H1 (cell line): ENCODE results near the gene WNK2. TPM values are rescaled to one million over a fixed set of nuclear protein-coding genes. Genes with fewer than 3 reads are reported as not detected.

Source experiments
- CTCF ChIA-PET: fragments of 300-600 bp; sonication (Branson Sonifier 250); formaldehyde crosslinking; loops from one replicate; lab custom pipeline; 2021; ENCODE audit not compliant: partially characterized antibody; lab: Charles Lee
- POLR2A ChIA-PET: fragments of 300-600 bp; sonication (Branson Sonifier 250); formaldehyde crosslinking; loops from one replicate; lab custom pipeline; 2021; ENCODE audit warnings: inconsistent platforms; ENCODE audit not compliant: partially characterized antibody; lab: Charles Lee
- DNase-seq, 2 experiments: peaks; one replicate each; pipeline versions ENCODE4 v3.0.0 to v3.0.0-alpha.2; 2010 to 2022; ENCODE audit warnings: low spot score in 2 of 2, low read depth in 1 of 2, mixed read lengths in 1 of 2
- FAIRE-seq: peaks from 2 replicates; lab custom pipeline; 2011; peaks lifted over from hg19 to GRCh38; lab: Jason Lieb, UNC
- H2AFZ ChIP-seq: 2 replicates; pipeline ENCODE4 v1.8.1; 2012; ENCODE audit warnings: low read length, inconsistent platforms
- H2AK5ac ChIP-seq: 2 replicates; pipeline ENCODE4 v1.6.1; 2013; ENCODE audit warnings: low read depth, low read length
- H2BK120ac ChIP-seq: replicated peaks from 2 replicates; pipeline ENCODE3; 2013; ENCODE audit warnings: low read depth, low read length, inconsistent platforms
- H2BK12ac ChIP-seq: 2 replicates; pipeline ENCODE4 v1.6.1; 2013; ENCODE audit warnings: low read depth, low read length
- H2BK15ac ChIP-seq: 2 replicates; pipeline ENCODE4 v1.6.1; 2013; ENCODE audit warnings: low read length
- H2BK20ac ChIP-seq: 2 replicates; pipeline ENCODE4 v1.6.1; 2013; ENCODE audit warnings: low read length
- H2BK5ac ChIP-seq: 2 replicates; pipeline ENCODE4 v1.6.1; 2013; ENCODE audit warnings: low read depth, low read length
- H3K14ac ChIP-seq: 2 replicates; pipeline ENCODE4 v1.6.1; 2013; ENCODE audit warnings: inconsistent platforms; ENCODE audit not compliant: insufficient read length
- H3K18ac ChIP-seq: 2 replicates; pipeline ENCODE4 v1.6.1; 2013; ENCODE audit warnings: low read length; ENCODE audit errors: extremely low read depth
- H3K23ac ChIP-seq: 2 replicates; pipeline ENCODE4 v1.6.1; 2013; ENCODE audit warnings: inconsistent platforms; ENCODE audit not compliant: insufficient read length
- H3K23me2 ChIP-seq: 2 replicates; pipeline ENCODE4 v1.6.1; 2013; ENCODE audit warnings: low read depth, low read length
- H3K27ac ChIP-seq: 2 replicates; pipeline ENCODE4 v1.6.1; 2011; ENCODE audit warnings: low read depth, low read length, inconsistent platforms
- H3K27me3 ChIP-seq, 4 experiments: replicated peaks in 1 of 4; 1 replicate in 1 of 4; 2 replicates in 3 of 4; pipeline versions ENCODE4 v1.6.1 to v1.8.1; 2011 to 2013; ENCODE audit warnings: low read length in 3 of 4, mild to moderate bottlenecking in 3 of 4, inconsistent platforms in 2 of 4, mixed read lengths in 2 of 4, moderate library complexity in 1 of 4; ENCODE audit not compliant: control insufficient read depth in 3 of 4, insufficient read depth in 3 of 4; ENCODE audit errors: extremely low read depth in 1 of 4
- H3K36me3 ChIP-seq, 4 experiments: 2 replicates each; pipeline versions ENCODE4 v1.6.1 to v1.8.1; 2011 to 2013; ENCODE audit warnings: mild to moderate bottlenecking in 4 of 4, low read length in 3 of 4, moderate library complexity in 2 of 4, control low read depth in 1 of 4, inconsistent platforms in 1 of 4; ENCODE audit not compliant: insufficient read depth in 4 of 4, control insufficient read depth in 2 of 4
- H3K4ac ChIP-seq: replicated peaks from 2 replicates; pipeline ENCODE3; 2013; ENCODE audit warnings: low read length, low read depth, mixed read lengths, inconsistent platforms; ENCODE audit not compliant: insufficient read length
- H3K4me1 ChIP-seq, 4 experiments: replicated peaks in 1 of 4; 1 replicate in 1 of 4; 2 replicates in 3 of 4; pipeline versions ENCODE4 v1.6.1 to v1.8.1; 2011 to 2013; ENCODE audit warnings: low read length in 3 of 4, inconsistent platforms in 2 of 4, mixed read lengths in 1 of 4; ENCODE audit not compliant: insufficient read depth in 4 of 4, control insufficient read depth in 3 of 4
- H3K4me2 ChIP-seq, 2 experiments: 2 replicates each; pipeline versions ENCODE4 v1.6.1 to v1.8.1; 2011 to 2013; ENCODE audit warnings: low read depth in 2 of 2, low read length in 2 of 2, control low read depth in 1 of 2, inconsistent platforms in 1 of 2, mild to moderate bottlenecking in 1 of 2; ENCODE audit not compliant: insufficient read depth in 1 of 2
- H3K4me3 ChIP-seq, 4 experiments: fragments of 200-600, 300-600 bp in 1 of 4; sonication (generic), shearing (Covaris generic), sonication (Bioruptor Twin) in 1 of 4; 2 replicates each; pipeline versions ENCODE4 v1.5.1 to v1.8.1; 2011 to 2016; ENCODE audit warnings: low read length in 4 of 4, low read depth in 3 of 4, control low read depth in 2 of 4, inconsistent platforms in 2 of 4, mild to moderate bottlenecking in 2 of 4, mixed read lengths in 1 of 4, moderate library complexity in 1 of 4; ENCODE audit not compliant: insufficient read depth in 2 of 4; ENCODE audit errors: extremely low read depth in 1 of 4
- H3K56ac ChIP-seq: replicated peaks from 2 replicates; pipeline ENCODE3; 2013; ENCODE audit warnings: low read depth, mild to moderate bottlenecking, mixed read lengths, low read length, inconsistent platforms; ENCODE audit not compliant: insufficient read length
- H3K79me1 ChIP-seq: 2 replicates; pipeline ENCODE4 v1.6.1; 2013; ENCODE audit warnings: low read depth, low read length, control low read depth
- H3K79me2 ChIP-seq, 2 experiments: 2 replicates each; pipeline versions ENCODE4 v1.6.1 to v1.8.1; 2012 to 2013; ENCODE audit warnings: low read length in 2 of 2, mild to moderate bottlenecking in 2 of 2, inconsistent platforms in 1 of 2; ENCODE audit not compliant: insufficient read depth in 2 of 2, control insufficient read depth in 1 of 2
- H3K9ac ChIP-seq, 4 experiments: replicated peaks in 1 of 4; 1 replicate in 1 of 4; 2 replicates in 3 of 4; pipeline versions ENCODE4 v1.6.1 to v1.8.1; 2011 to 2013; ENCODE audit warnings: low read depth in 3 of 4, low read length in 3 of 4, control low read depth in 2 of 4, mild to moderate bottlenecking in 2 of 4, moderate library complexity in 2 of 4, inconsistent platforms in 1 of 4; ENCODE audit errors: extremely low read depth in 1 of 4
- H3K9me3 ChIP-seq, 2 experiments: 2 replicates each; pipeline versions ENCODE4 v1.6.1 to v1.8.1; 2012 to 2013; ENCODE audit warnings: mild to moderate bottlenecking in 2 of 2, moderate library complexity in 2 of 2, control low read depth in 1 of 2, inconsistent platforms in 1 of 2, low read depth in 1 of 2, low read length in 1 of 2, mixed read lengths in 1 of 2; ENCODE audit not compliant: insufficient read depth in 2 of 2
- H4K20me1 ChIP-seq, 2 experiments: replicated peaks in 1 of 2; 2 replicates each; pipeline versions ENCODE3 to v1.8.1; 2011 to 2013; ENCODE audit warnings: inconsistent platforms in 2 of 2, low read length in 2 of 2, mild to moderate bottlenecking in 1 of 2; ENCODE audit not compliant: insufficient read depth in 2 of 2, control insufficient read depth in 1 of 2
- H4K5ac ChIP-seq: 2 replicates; pipeline ENCODE4 v1.6.1; 2013; ENCODE audit warnings: low read length, low read depth, mixed read lengths, inconsistent platforms; ENCODE audit not compliant: insufficient read length
- H4K8ac ChIP-seq: 2 replicates; pipeline ENCODE4 v1.8.0; 2013; ENCODE audit warnings: mild to moderate bottlenecking, moderate library complexity, low read length, inconsistent platforms; ENCODE audit not compliant: insufficient read depth; ENCODE audit errors: extremely low read depth
- H4K91ac ChIP-seq: replicated peaks from 2 replicates; pipeline ENCODE3; 2013; ENCODE audit warnings: low read length, mixed read lengths, inconsistent platforms; ENCODE audit not compliant: insufficient read length
- ASH2L ChIP-seq: fragments of 200-600, 300-600 bp; sonication (generic); IDR thresholded peaks from one replicate; pipeline ENCODE4 v1.7.1; 2017; ENCODE audit warnings: low read length
- BCL11A ChIP-seq, 2 experiments: IDR thresholded peaks; one replicate each; pipeline ENCODE4 v1.6.1; 2011; ENCODE audit warnings: low read depth in 2 of 2, low read length in 2 of 2, mild to moderate bottlenecking in 2 of 2
- MAFK ChIP-seq: IDR thresholded peaks from 2 replicates; pipeline ENCODE4 v1.6.1; 2012; ENCODE audit warnings: low read depth, mild to moderate bottlenecking, improper control_type of control experiment, low read length
- POLR2A ChIP-seq, 2 experiments: IDR thresholded peaks; 1 replicate in 1 of 2; 2 replicates in 1 of 2; pipeline ENCODE4 v1.6.1; 2011; ENCODE audit warnings: low read depth in 2 of 2, low read length in 2 of 2, mild to moderate bottlenecking in 2 of 2; ENCODE audit errors: control extremely low read depth in 1 of 2
- RNF2 ChIP-seq: fragments of 200-900, 300-1000 bp; sonication (generic); IDR thresholded peaks from 2 replicates; pipeline ENCODE4 v1.7.1; 2016; ENCODE audit warnings: borderline replicate concordance, low read depth, mild to moderate bottlenecking, antibody characterized with exemption, low read length; ENCODE audit not compliant: poor library complexity, severe bottlenecking; ENCODE audit errors: missing control alignments
- SRF ChIP-seq: IDR thresholded peaks from 2 replicates; pipeline ENCODE4 v1.6.1; 2011; ENCODE audit warnings: mild to moderate bottlenecking, low read depth, low read length, moderate library complexity
- ZNF274 ChIP-seq: IDR thresholded peaks from 2 replicates; pipeline ENCODE4 v1.7.0; 2012; ENCODE audit warnings: low read length, borderline replicate concordance; ENCODE audit errors: extremely low read depth
- WGBS, 2 experiments: shearing (Covaris generic) in 1 of 2; methylation state at CpG; one replicate each; pipeline versions ENCODE4 v1.1.6 to v1.1.7; 2013 to 2015; ENCODE audit warnings: low lambda C conversion rate in 2 of 2, mixed read lengths in 2 of 2, inconsistent platforms in 1 of 2, low coverage in 1 of 2, missing lambda C conversion rate in 1 of 2; ENCODE audit not compliant: insufficient replicate concordance in 2 of 2, insufficient coverage in 1 of 2, insufficient read length in 1 of 2; ENCODE audit errors: extremely low coverage in 1 of 2, missing lambda C conversion rate in 1 of 2; 5-methylcytosine and 5-hydroxymethylcytosine counted together
- polyA plus RNA-seq, 7 experiments: library from polyadenylated mRNA; depleted of rRNA in 3 of 7; stranded (reverse) in 5 of 7; unstranded in 2 of 7; fragments of >200 nt in 5 of 7; fragments of 200-250 nt in 2 of 7; gene quantifications; 1 replicate in 5 of 7; 2 replicates in 1 of 7; 4 replicates in 1 of 7; pipeline versions ENCODE4 v1.2.1 to v1.2.3, GENCODE V29; 2011 to 2013; ENCODE audit warnings: missing spikeins in 2 of 7, mixed read lengths in 2 of 7
- total RNA-seq: library from RNA; stranded (reverse); fragmentation: NEBNext Ultra II Directional; extraction: Animal tissue kit (Norgen Biotek cat#: 25700); gene quantifications from 2 replicates; pipeline ENCODE4 v1.2.1, GENCODE V29; 2021
- TF ChIP-seq, protein P1 (sequence below), 3 experiments: IDR thresholded peaks; 1 replicate in 2 of 3; 2 replicates in 1 of 3; pipeline versions ENCODE4 v1.5.1 to v1.6.1; 2011; ENCODE audit warnings: low read length in 3 of 3, mild to moderate bottlenecking in 3 of 3, inconsistent platforms in 2 of 3, low read depth in 1 of 3, moderate library complexity in 1 of 3; ENCODE audit not compliant: insufficient read depth in 1 of 3; ENCODE audit errors: control extremely low read depth in 1 of 3
- TF ChIP-seq, protein P2 (sequence below): IDR thresholded peaks from 2 replicates; pipeline ENCODE4 v1.6.1; 2012; ENCODE audit warnings: inconsistent platforms

The WNK2 gene
- total and polyA plus RNA-seq, 2 of the 8 experiments (the other 6 are each of a cell fraction or from before 2014, with no cell fraction given), result 12.0 to 87.2 TPM

DNA sequence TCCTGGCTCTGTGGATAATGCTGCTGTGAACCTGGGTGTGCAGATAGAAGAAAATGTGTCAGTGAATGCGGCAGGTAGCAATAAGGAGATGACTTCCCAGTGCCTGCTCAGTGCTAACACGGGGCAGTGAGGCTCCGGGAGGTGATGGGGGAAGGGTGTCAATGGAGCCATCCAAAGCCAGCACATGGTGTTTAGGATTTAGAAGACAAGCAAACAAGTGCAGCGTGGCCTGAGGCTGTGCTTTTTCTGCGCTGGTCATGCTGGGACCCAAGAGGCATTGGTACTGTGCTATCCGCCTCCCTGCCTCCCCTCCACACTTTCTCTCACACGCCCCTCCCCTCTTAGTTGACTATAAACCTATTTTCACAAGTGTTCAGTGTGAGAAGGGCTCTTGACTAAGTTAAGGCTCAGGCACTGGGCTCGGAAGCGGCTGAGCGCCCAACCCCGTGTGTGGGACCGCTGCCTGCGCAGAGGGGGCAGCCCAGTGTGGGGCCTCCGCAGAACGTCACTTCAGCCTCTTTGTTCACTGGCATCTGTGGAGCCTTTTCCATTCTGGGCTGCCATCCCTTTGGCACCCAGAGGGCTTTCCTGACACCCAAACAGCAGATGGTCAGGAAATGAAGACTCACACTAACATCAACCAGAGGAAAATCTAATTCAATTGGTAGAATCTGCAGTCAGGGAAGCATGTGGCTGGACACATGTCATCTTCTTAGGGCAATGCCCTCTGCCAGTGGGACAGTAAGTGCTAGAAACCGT is 28.0 kb upstream of the WNK2 start:
- H3K9ac ChIP-seq, result no peak overlapping the region
- no peak overlapping the region for H4K91ac ChIP-seq
- POLR2A ChIA-PET, result no interaction called here
- TF ChIP-seq MAFK (no peak), ASH2L (no peak), SRF (no peak), RNF2 (no peak), ZNF274 (no peak), POLR2A (IDR thresholded peaks at IDR 0.05; ENCODE audit: control extremely low read depth in 1 of 2, low read depth in 2 of 2, low read length in 2 of 2) (no peak), BCL11A (IDR thresholded peaks at IDR 0.05; ENCODE audit: low read depth in 2 of 2, low read length in 2 of 2) (no peak)
- TF ChIP-seq, protein P1, sequence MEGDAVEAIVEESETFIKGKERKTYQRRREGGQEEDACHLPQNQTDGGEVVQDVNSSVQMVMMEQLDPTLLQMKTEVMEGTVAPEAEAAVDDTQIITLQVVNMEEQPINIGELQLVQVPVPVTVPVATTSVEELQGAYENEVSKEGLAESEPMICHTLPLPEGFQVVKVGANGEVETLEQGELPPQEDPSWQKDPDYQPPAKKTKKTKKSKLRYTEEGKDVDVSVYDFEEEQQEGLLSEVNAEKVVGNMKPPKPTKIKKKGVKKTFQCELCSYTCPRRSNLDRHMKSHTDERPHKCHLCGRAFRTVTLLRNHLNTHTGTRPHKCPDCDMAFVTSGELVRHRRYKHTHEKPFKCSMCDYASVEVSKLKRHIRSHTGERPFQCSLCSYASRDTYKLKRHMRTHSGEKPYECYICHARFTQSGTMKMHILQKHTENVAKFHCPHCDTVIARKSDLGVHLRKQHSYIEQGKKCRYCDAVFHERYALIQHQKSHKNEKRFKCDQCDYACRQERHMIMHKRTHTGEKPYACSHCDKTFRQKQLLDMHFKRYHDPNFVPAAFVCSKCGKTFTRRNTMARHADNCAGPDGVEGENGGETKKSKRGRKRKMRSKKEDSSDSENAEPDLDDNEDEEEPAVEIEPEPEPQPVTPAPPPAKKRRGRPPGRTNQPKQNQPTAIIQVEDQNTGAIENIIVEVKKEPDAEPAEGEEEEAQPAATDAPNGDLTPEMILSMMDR (IDR thresholded peaks at IDR 0.05; ENCODE audit: control extremely low read depth in 1 of 3, insufficient read depth in 1 of 3, low read depth in 1 of 3, low read length in 3 of 3), result no peak
- TF ChIP-seq, protein P2, sequence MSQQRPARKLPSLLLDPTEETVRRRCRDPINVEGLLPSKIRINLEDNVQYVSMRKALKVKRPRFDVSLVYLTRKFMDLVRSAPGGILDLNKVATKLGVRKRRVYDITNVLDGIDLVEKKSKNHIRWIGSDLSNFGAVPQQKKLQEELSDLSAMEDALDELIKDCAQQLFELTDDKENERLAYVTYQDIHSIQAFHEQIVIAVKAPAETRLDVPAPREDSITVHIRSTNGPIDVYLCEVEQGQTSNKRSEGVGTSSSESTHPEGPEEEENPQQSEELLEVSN, result no peak

More for the DNA sequence above, 28.0 kb upstream of the WNK2 start:
- Histone ChIP-seq H2BK120ac (no peak overlapping the region), H2BK15ac (no peak overlapping the region), H3K23ac (no peak overlapping the region), H4K5ac (no peak overlapping the region), H3K18ac (no peak overlapping the region), H4K20me1 (no peaks in the 10 kb centered on the region), H3K79me1 (no peaks in the 10 kb centered on the region), H3K56ac (no peak overlapping the region), H3K9me3 (no peaks in the 10 kb centered on the region), H2BK12ac (no peak overlapping the region), H3K4me2 (no peak overlapping the region), H2BK20ac (no peak overlapping the region), H3K4me3 (no peak overlapping the region), H3K36me3 (no peaks in the 10 kb centered on the region), H3K27me3 (no peaks in the 10 kb centered on the region), H3K14ac (no peak overlapping the region), H3K23me2 (no peaks in the 10 kb centered on the region), H3K79me2 (no peaks in the 10 kb centered on the region), H2BK5ac (no peak overlapping the region), H3K4me1 (no peaks in the 10 kb centered on the region), H3K27ac (no peak overlapping the region), H2AK5ac (no peak overlapping the region), H4K8ac (0 out of 2 replicates have a peak overlapping the region, but pooled peaks have one; percentile 78), H3K4ac (no peak overlapping the region), H2AFZ (no peak overlapping the region)
- no peak for DNase-seq
- FAIRE-seq, result no peak
- 94% methylated on average over 16 of the region's 16 CpGs; no CpG with 5 or more reads in 1 of the 2 experiments for WGBS, 2 experiments
- CTCF ChIA-PET, result interaction anchor here (1.0 to 5.1 kb wide), 8 partner anchors 26 to 156 kb away, joined by 3 to 51 read pairs (median 4); no protein-coding TSS in a partner anchor
